IPS-15b (cell line): ENCODE results near the gene GRM8.

Experiments
- H3K27me3 ChIP-seq: one replicate; pipeline ENCODE4 v1.6.1; 2013; ENCODE audit warnings: low read length; ENCODE audit not compliant: control insufficient read depth, insufficient read depth
- H3K36me3 ChIP-seq: one replicate; pipeline ENCODE4 v1.6.1; 2013; ENCODE audit warnings: low read length; ENCODE audit not compliant: control insufficient read depth, insufficient read depth
- H3K4me1 ChIP-seq: one replicate; pipeline ENCODE4 v1.6.1; 2013; ENCODE audit warnings: mild to moderate bottlenecking, low read length; ENCODE audit not compliant: control insufficient read depth, insufficient read depth
- H3K4me3 ChIP-seq: one replicate; pipeline ENCODE4 v1.5.1; 2013; ENCODE audit warnings: low read depth, low read length
- H3K9ac ChIP-seq: one replicate; pipeline ENCODE4 v1.6.1; 2013; ENCODE audit warnings: low read depth, mild to moderate bottlenecking, low read length
- H3K9me3 ChIP-seq: one replicate; pipeline ENCODE4 v1.6.1; 2013; ENCODE audit warnings: mild to moderate bottlenecking, low read length; ENCODE audit not compliant: control insufficient read depth, insufficient read depth

Gene GRM8

GRCh38 chr7:126760914-126761577, 491.7 kb downstream of the GRM8 start:
- H3K36me3 ChIP-seq, result no peaks in the 10 kb centered on the region
- H3K4me1 ChIP-seq, result no peaks in the 10 kb centered on the region
- H3K4me3 ChIP-seq, result no peak overlapping the region
- H3K9me3 ChIP-seq, result no peaks in the 10 kb centered on the region
- no peaks in the 10 kb centered on the region for H3K27me3 ChIP-seq
- H3K9ac ChIP-seq, result no peak overlapping the region

- Histone ChIP-seq H3K36me3 (no peaks in the 10 kb centered on the region), H3K27me3 (no peaks in the 10 kb centered on the region), H3K4me3 (no peak overlapping the region), H3K4me1 (no peaks in the 10 kb centered on the region), H3K9ac (no peak overlapping the region), H3K9me3 (no peaks in the 10 kb centered on the region)
Observed at GRCh38 chr7:126755381-126755780, 497.4 kb downstream of the GRM8 start.

GRCh38 chr7:126750207-126750911, 502.4 kb downstream of the GRM8 start:
- Histone ChIP-seq H3K27me3 (no peaks in the 10 kb centered on the region), H3K36me3 (no peaks in the 10 kb centered on the region), H3K4me1 (no peaks in the 10 kb centered on the region), H3K9ac (no peak overlapping the region), H3K4me3 (no peak overlapping the region), H3K9me3 (no peaks in the 10 kb centered on the region)

GRCh38 chr7:126728967-126729366, 523.8 kb downstream of the GRM8 start:
- no peaks in the 10 kb centered on the region for H3K9me3 ChIP-seq
- peaks cover 2% of the 10 kb centered on the region for H3K4me1 ChIP-seq
- H3K9ac ChIP-seq, result no peak overlapping the region
- H3K4me3 ChIP-seq, result no peak overlapping the region
- no peaks in the 10 kb centered on the region for H3K36me3 ChIP-seq
- H3K27me3 ChIP-seq, result no peaks in the 10 kb centered on the region

GRCh38 chr7:126727930-126728391, 524.8 kb downstream of the GRM8 start:
- H3K4me3 ChIP-seq, result no peak overlapping the region
- no peak overlapping the region for H3K9ac ChIP-seq
- H3K4me1 ChIP-seq, result peaks cover 2% of the 10 kb centered on the region
- no peaks in the 10 kb centered on the region for H3K36me3 ChIP-seq
- H3K9me3 ChIP-seq, result no peaks in the 10 kb centered on the region
- H3K27me3 ChIP-seq, result no peaks in the 10 kb centered on the region

- Histone ChIP-seq H3K4me3 (no peak overlapping the region), H3K4me1 (peaks cover 2% of the 10 kb centered on the region), H3K27me3 (no peaks in the 10 kb centered on the region), H3K9ac (no peak overlapping the region), H3K9me3 (no peaks in the 10 kb centered on the region), H3K36me3 (no peaks in the 10 kb centered on the region)
Observed at GRCh38 chr7:126723966-126724544, 528.7 kb downstream of the GRM8 start.

GRCh38 chr7:126720232-126720631, 532.5 kb downstream of the GRM8 start:
- H3K9ac ChIP-seq, result no peak overlapping the region

GRCh38 chr7:126718419-126718818, 534.3 kb downstream of the GRM8 start:
- Histone ChIP-seq H3K4me3 (no peak overlapping the region), H3K36me3 (no peaks in the 10 kb centered on the region), H3K9me3 (no peaks in the 10 kb centered on the region), H3K9ac (no peak overlapping the region), H3K4me1 (no peaks in the 10 kb centered on the region), H3K27me3 (no peaks in the 10 kb centered on the region)

More at GRCh38 chr7:126720232-126720631, 532.5 kb downstream of the GRM8 start:
- Histone ChIP-seq H3K27me3 (no peaks in the 10 kb centered on the region), H3K9me3 (no peaks in the 10 kb centered on the region), H3K4me1 (peaks cover 2% of the 10 kb centered on the region), H3K4me3 (no peak overlapping the region), H3K36me3 (no peaks in the 10 kb centered on the region)

GRCh38 chr7:126716321-126716720, 536.4 kb downstream of the GRM8 start:
- no peaks in the 10 kb centered on the region for H3K9me3 ChIP-seq
- H3K4me3 ChIP-seq, result no peak overlapping the region
- no peaks in the 10 kb centered on the region for H3K4me1 ChIP-seq
- H3K36me3 ChIP-seq, result no peaks in the 10 kb centered on the region
- no peaks in the 10 kb centered on the region for H3K27me3 ChIP-seq
- no peak overlapping the region for H3K9ac ChIP-seq

- H3K27me3 ChIP-seq, result no peaks in the 10 kb centered on the region
- H3K9me3 ChIP-seq, result no peaks in the 10 kb centered on the region
- no peaks in the 10 kb centered on the region for H3K4me1 ChIP-seq
- no peak overlapping the region for H3K4me3 ChIP-seq
- no peaks in the 10 kb centered on the region for H3K36me3 ChIP-seq
- no peak overlapping the region for H3K9ac ChIP-seq
Observed at GRCh38 chr7:126715076-126715475, 537.7 kb downstream of the GRM8 start.

GRCh38 chr7:126702242-126703016, 550.3 kb downstream of the GRM8 start:
- H3K4me3 ChIP-seq, result no peak overlapping the region
- H3K9me3 ChIP-seq, result no peaks in the 10 kb centered on the region
- H3K9ac ChIP-seq, result no peak overlapping the region

More at GRCh38 chr7:126702242-126703016, 550.3 kb downstream of the GRM8 start:
- H3K27me3 ChIP-seq, result no peaks in the 10 kb centered on the region
- H3K36me3 ChIP-seq, result no peaks in the 10 kb centered on the region
- H3K4me1 ChIP-seq, result peaks cover 9% of the 10 kb centered on the region
